ENCODE results near the gene SLC25A12.

SLC25A12 gene

GRCh38 chr2:171792886-171793580, 101.0 kb downstream of the SLC25A12 start:
- Histone ChIP-seq H3K4me1 (ENCODE audit: insufficient read depth, low read length) (no peaks in the 10 kb centered on the region), H3K79me2 (ENCODE audit: insufficient read depth, low read length) (no peaks in the 10 kb centered on the region), H2AFZ (ENCODE audit: low read depth, low read length) (no peak overlapping the region), H3K27ac (ENCODE audit: low read length) (no peak overlapping the region), H3K27me3 (ENCODE audit: insufficient read depth, low read length, poor library complexity) (no peaks in the 10 kb centered on the region), H4K20me1 (ENCODE audit: insufficient read depth, low read length) (no peaks in the 10 kb centered on the region), H3K9me3 (ENCODE audit: insufficient read depth, low read length, severe bottlenecking) (no peaks in the 10 kb centered on the region), H3K36me3 (ENCODE audit: insufficient read depth, low read length) (peaks cover 50% of the 10 kb centered on the region), H3K4me3 (ENCODE audit: low read depth in 1 of 2, low read length in 2 of 2) (no peak overlapping the region), H3K4me2 (ENCODE audit: insufficient read depth, low read length) (no peak overlapping the region), H3K9ac (ENCODE audit: low read depth, low read length) (no peak overlapping the region)
- DNase-seq (no peak), ATAC-seq (ENCODE audit: insufficient read depth, low read depth) (no peak)
- TF ChIP-seq EZH2 (IDR thresholded peaks at IDR 0.05; ENCODE audit: borderline replicate concordance, low read depth, low read length, severe bottlenecking) (no peak), CTCF (IDR thresholded peaks at IDR 0.05; ENCODE audit: borderline replicate concordance, extremely low read depth, low read length, poor library complexity, severe bottlenecking) (no peak)

- ATAC-seq (ENCODE audit: insufficient read depth, low read depth) (no peak), DNase-seq (no peak)
- H3K9me3 ChIP-seq (ENCODE audit: insufficient read depth, low read length, severe bottlenecking): no peaks in the 10 kb centered on the region
- no peak overlapping the region for H2AFZ ChIP-seq (ENCODE audit: low read depth, low read length)
- H3K4me3 ChIP-seq (ENCODE audit: low read depth in 1 of 2, low read length in 2 of 2): no peak overlapping the region
- no peak overlapping the region for H3K27ac ChIP-seq (ENCODE audit: low read length)
- TF ChIP-seq CTCF (IDR thresholded peaks at IDR 0.05; ENCODE audit: borderline replicate concordance, extremely low read depth, low read length, poor library complexity, severe bottlenecking): no peak
- no peak for TF ChIP-seq EZH2 (IDR thresholded peaks at IDR 0.05; ENCODE audit: borderline replicate concordance, low read depth, low read length, severe bottlenecking)
- H4K20me1 ChIP-seq (ENCODE audit: insufficient read depth, low read length): no peaks in the 10 kb centered on the region
- peaks cover 58% of the 10 kb centered on the region for H3K36me3 ChIP-seq (ENCODE audit: insufficient read depth, low read length)
- H3K4me2 ChIP-seq (ENCODE audit: insufficient read depth, low read length): no peak overlapping the region
- no peaks in the 10 kb centered on the region for H3K4me1 ChIP-seq (ENCODE audit: insufficient read depth, low read length)
- H3K79me2 ChIP-seq (ENCODE audit: insufficient read depth, low read length): no peaks in the 10 kb centered on the region
- H3K9ac ChIP-seq (ENCODE audit: low read depth, low read length): no peak overlapping the region
- H3K27me3 ChIP-seq (ENCODE audit: insufficient read depth, low read length, poor library complexity): no peaks in the 10 kb centered on the region
These were observed 101.9 kb downstream of the SLC25A12 start for GRCh38 chr2:171792157-171792556.

- Histone ChIP-seq H3K4me3 (ENCODE audit: low read depth in 1 of 2, low read length in 2 of 2) (no peak overlapping the region), H2AFZ (ENCODE audit: low read depth, low read length) (no peak overlapping the region), H3K36me3 (ENCODE audit: insufficient read depth, low read length) (peaks cover 66% of the 10 kb centered on the region), H3K27ac (ENCODE audit: low read length) (no peak overlapping the region), H3K79me2 (ENCODE audit: insufficient read depth, low read length) (no peaks in the 10 kb centered on the region), H3K9me3 (ENCODE audit: insufficient read depth, low read length, severe bottlenecking) (no peaks in the 10 kb centered on the region), H4K20me1 (ENCODE audit: insufficient read depth, low read length) (no peaks in the 10 kb centered on the region), H3K4me1 (ENCODE audit: insufficient read depth, low read length) (no peaks in the 10 kb centered on the region), H3K9ac (ENCODE audit: low read depth, low read length) (no peak overlapping the region), H3K27me3 (ENCODE audit: insufficient read depth, low read length, poor library complexity) (no peaks in the 10 kb centered on the region), H3K4me2 (ENCODE audit: insufficient read depth, low read length) (no peak overlapping the region)
- TF ChIP-seq CTCF (IDR thresholded peaks at IDR 0.05; ENCODE audit: borderline replicate concordance, extremely low read depth, low read length, poor library complexity, severe bottlenecking) (no peak), EZH2 (IDR thresholded peaks at IDR 0.05; ENCODE audit: borderline replicate concordance, low read depth, low read length, severe bottlenecking) (no peak)
- ATAC-seq (ENCODE audit: insufficient read depth, low read depth) (no peak), DNase-seq (no peak)
These were observed 102.7 kb downstream of the SLC25A12 start for GRCh38 chr2:171791361-171791760.

All from DND-41 (cell line).